H9 (cell line): ENCODE results near the gene CDC5L. TPM values are rescaled to one million over a fixed set of nuclear protein-coding genes. Genes with fewer than 3 reads are reported as not detected.

Experiments used
- DNase-seq: peaks from one replicate; pipeline ENCODE4 v3.0.0-alpha.2; 2017
- H2AFZ ChIP-seq: one replicate; pipeline ENCODE4 v1.6.1; 2013; ENCODE audit warnings: mild to moderate bottlenecking, low read length, control low read depth, moderate library complexity
- H2AK5ac ChIP-seq: 2 replicates; pipeline ENCODE4 v1.6.1; 2013; ENCODE audit warnings: low read length, control low read depth, mixed read lengths; ENCODE audit not compliant: insufficient read length
- H2BK120ac ChIP-seq: one replicate; pipeline ENCODE4 v1.6.1; 2013; ENCODE audit warnings: low read depth, mild to moderate bottlenecking, low read length, control low read depth, inconsistent platforms; ENCODE audit not compliant: poor library complexity, severe bottlenecking
- H2BK12ac ChIP-seq: 2 replicates; pipeline ENCODE4 v1.6.1; 2013; ENCODE audit warnings: low read length, control low read depth, mixed read lengths, low read depth; ENCODE audit not compliant: insufficient read length
- H2BK15ac ChIP-seq: 2 replicates; pipeline ENCODE4 v1.6.1; 2013; ENCODE audit warnings: low read depth, low read length, control low read depth
- H2BK20ac ChIP-seq: one replicate; pipeline ENCODE4 v1.6.1; 2013; ENCODE audit warnings: low read depth, mild to moderate bottlenecking, low read length, control low read depth, inconsistent platforms; ENCODE audit not compliant: poor library complexity, severe bottlenecking
- H2BK5ac ChIP-seq: 2 replicates; pipeline ENCODE4 v1.6.1; 2013; ENCODE audit warnings: low read length, control low read depth, mixed read lengths; ENCODE audit not compliant: insufficient read length
- H3K14ac ChIP-seq: 2 replicates; pipeline ENCODE4 v1.6.1; 2013; ENCODE audit warnings: low read length, control low read depth; ENCODE audit not compliant: insufficient read depth
- H3K18ac ChIP-seq: 2 replicates; pipeline ENCODE4 v1.6.1; 2013; ENCODE audit warnings: low read depth, mild to moderate bottlenecking, mixed read lengths, low read length, control low read depth; ENCODE audit not compliant: insufficient read length
- H3K23ac ChIP-seq: 2 replicates; pipeline ENCODE4 v1.6.1; 2013; ENCODE audit warnings: low read length, control low read depth, mixed read lengths, low read depth; ENCODE audit not compliant: insufficient read length
- H3K23me2 ChIP-seq: 2 replicates; pipeline ENCODE4 v1.6.1; 2013; ENCODE audit warnings: low read depth, mild to moderate bottlenecking, mixed read lengths, low read length, control low read depth; ENCODE audit not compliant: insufficient read length, poor library complexity, severe bottlenecking
- H3K27ac ChIP-seq: 2 replicates; pipeline ENCODE4 v1.5.1; 2013; ENCODE audit warnings: low read length, control low read depth, mixed read lengths, low read depth; ENCODE audit not compliant: insufficient read length
- H3K27me3 ChIP-seq: 2 replicates; pipeline ENCODE4 v1.6.1; 2013; ENCODE audit warnings: low read length, control low read depth, inconsistent platforms; ENCODE audit not compliant: insufficient read depth
- H3K4ac ChIP-seq: 2 replicates; pipeline ENCODE4 v1.6.1; 2013; ENCODE audit warnings: low read depth, mild to moderate bottlenecking, control low read depth, inconsistent platforms, low read length, moderate library complexity
- H3K4me1 ChIP-seq: 2 replicates; pipeline ENCODE4 v1.6.1; 2013; ENCODE audit warnings: low read length, control low read depth, inconsistent platforms; ENCODE audit not compliant: insufficient read depth
- H3K4me2 ChIP-seq: 2 replicates; pipeline ENCODE4 v1.6.1; 2013; ENCODE audit warnings: low read length, control low read depth, mixed read lengths; ENCODE audit not compliant: insufficient read length, insufficient read depth
- H3K56ac ChIP-seq: 2 replicates; pipeline ENCODE4 v1.6.1; 2013; ENCODE audit warnings: low read depth, mild to moderate bottlenecking, mixed read lengths, low read length, control low read depth; ENCODE audit not compliant: insufficient read length
- H3K79me1 ChIP-seq: 2 replicates; pipeline ENCODE4 v1.6.1; 2013; ENCODE audit warnings: low read depth, mild to moderate bottlenecking, moderate library complexity, low read length, control low read depth, inconsistent platforms; ENCODE audit not compliant: insufficient read depth, poor library complexity, severe bottlenecking
- H3K79me2 ChIP-seq: 2 replicates; pipeline ENCODE4 v1.6.1; 2013; ENCODE audit warnings: low read length, control low read depth, inconsistent platforms; ENCODE audit not compliant: insufficient read depth
- H3K9ac ChIP-seq: 2 replicates; pipeline ENCODE4 v1.6.1; 2013; ENCODE audit warnings: low read length, control low read depth, mixed read lengths; ENCODE audit not compliant: insufficient read length; ENCODE audit errors: extremely low read depth
- H3K9me3 ChIP-seq: one replicate; pipeline ENCODE4 v1.6.1; 2013; ENCODE audit warnings: low read depth, low read length, inconsistent platforms; ENCODE audit not compliant: control insufficient read depth
- H3T11ph ChIP-seq: one replicate; pipeline ENCODE4 v1.6.1; 2013; ENCODE audit warnings: mild to moderate bottlenecking, low read length, control low read depth, inconsistent platforms
- H4K20me1 ChIP-seq: one replicate; pipeline ENCODE4 v1.6.1; 2013; ENCODE audit not compliant: control insufficient read depth, insufficient read length, insufficient read depth
- H4K5ac ChIP-seq: 2 replicates; pipeline ENCODE4 v1.6.1; 2013; ENCODE audit warnings: low read depth, mild to moderate bottlenecking, mixed read lengths, low read length, control low read depth; ENCODE audit not compliant: insufficient read length
- H4K8ac ChIP-seq: replicated peaks from 2 replicates; pipeline ENCODE4 v1.6.1; 2013; ENCODE audit warnings: low read length, control low read depth, mixed read lengths, low read depth; ENCODE audit not compliant: insufficient read length
- H4K91ac ChIP-seq: 2 replicates; pipeline ENCODE4 v1.6.1; 2013; ENCODE audit warnings: low read depth, mild to moderate bottlenecking, moderate library complexity, mixed read lengths, low read length, control low read depth; ENCODE audit not compliant: insufficient read length
- H3K27ac Mint-ChIP-seq, 3 experiments: 2 replicates in 2 of 3; 3 replicates in 1 of 3; pipeline ENCODE4 v1.8.0; 2020 to 2021; ENCODE audit warnings: mixed read lengths in 3 of 3, mild to moderate bottlenecking in 1 of 3, moderate library complexity in 1 of 3
- H3K27me3 Mint-ChIP-seq: 2 replicates; pipeline ENCODE4 v1.8.0; 2021; ENCODE audit warnings: low read depth, mild to moderate bottlenecking, moderate library complexity, mixed read lengths
- H3K36me3 Mint-ChIP-seq, 3 experiments: 2 replicates in 2 of 3; 3 replicates in 1 of 3; pipeline ENCODE4 v1.8.0; 2020 to 2021; ENCODE audit warnings: low read depth in 3 of 3, mixed read lengths in 3 of 3; ENCODE audit not compliant: insufficient read depth in 1 of 3
- H3K4me1 Mint-ChIP-seq, 2 experiments: 2 replicates each; pipeline ENCODE4 v1.8.0; 2020; ENCODE audit warnings: mixed read lengths in 2 of 2
- H3K4me3 Mint-ChIP-seq, 2 experiments: 2 replicates in 1 of 2; 3 replicates in 1 of 2; pipeline ENCODE4 v1.8.0; 2020 to 2021; ENCODE audit warnings: mild to moderate bottlenecking in 2 of 2, mixed read lengths in 2 of 2, moderate library complexity in 1 of 2
- H3K9me3 Mint-ChIP-seq, 2 experiments: 2 replicates in 1 of 2; 3 replicates in 1 of 2; pipeline ENCODE4 v1.8.0; 2020; ENCODE audit warnings: mild to moderate bottlenecking in 2 of 2, mixed read lengths in 2 of 2, moderate library complexity in 1 of 2
- CTCF ChIP-seq: fragments of 200-600 bp; sonication (generic); conservative IDR thresholded peaks from 3 replicates; pipeline ENCODE4 v1.8.0; 2021; ENCODE audit warnings: antibody characterized with exemption, mild to moderate bottlenecking
- WGBS: extraction: QIAGEN DNeasy Blood & Tissue Kit; methylation state at CpG from one replicate; pipeline ENCODE4 v1.1.7; 2013; ENCODE audit warnings: missing lambda C conversion rate, low lambda C conversion rate, mixed read lengths; ENCODE audit not compliant: insufficient read length; ENCODE audit errors: extremely low coverage; 5-methylcytosine and 5-hydroxymethylcytosine counted together
- total RNA-seq: library from RNA; stranded (reverse); gene quantifications from 2 replicates; pipeline ENCODE4 v1.2.1, GENCODE V29; 2021

CDC5L gene
- total RNA-seq, 1 experiment from 2014 or later = 34.3 TPM

- no peak overlapping the region for H3K14ac ChIP-seq
Observed at GRCh38 chr6:44388887-44389286, 1.4 kb downstream of the CDC5L start.

More at GRCh38 chr6:44388887-44389286, 1.4 kb downstream of the CDC5L start:
- no peak overlapping the region for H4K91ac ChIP-seq
- H3K4me2 ChIP-seq = peak overlapping the region; percentile 95
- no peaks in the 10 kb centered on the region for H3K27me3 ChIP-seq
- no peak overlapping the region for H2BK120ac ChIP-seq
- peaks cover 10% of the 10 kb centered on the region for H3K23me2 ChIP-seq
- peak overlapping the region; percentile 98 to 99 for H3K4me3 Mint-ChIP-seq
- no peaks in the 10 kb centered on the region for H4K20me1 ChIP-seq
- no peak overlapping the region for H2BK5ac ChIP-seq
- H2AFZ ChIP-seq = no peak overlapping the region
- H2BK20ac ChIP-seq = no peak overlapping the region
- H3K4ac ChIP-seq = no peak overlapping the region
- no peak overlapping the region for H2AK5ac ChIP-seq
- no peak for TF ChIP-seq CTCF
- H3K4me1 Mint-ChIP-seq = peaks cover 23 to 29% of the 10 kb centered on the region in 2 experiments
- peak overlapping the region; percentile 33 for H3K9ac ChIP-seq
- H3K79me1 ChIP-seq = peaks cover 16% of the 10 kb centered on the region
- H3K4me1 ChIP-seq = no peaks in the 10 kb centered on the region
- no peaks in the 10 kb centered on the region for H3K27me3 Mint-ChIP-seq
- H3K27ac Mint-ChIP-seq = no peak overlapping the region
- H3K56ac ChIP-seq = no peak overlapping the region
- H3K36me3 Mint-ChIP-seq = peaks cover 12 to 44% (median 38%) of the 10 kb centered on the region in 3 experiments; a peak in 6 of 7 replicates
- no peak overlapping the region for H4K5ac ChIP-seq
- H3K27ac ChIP-seq = no peak overlapping the region
- H3T11ph ChIP-seq = no peak overlapping the region
- H3K79me2 ChIP-seq = peaks cover 19% of the 10 kb centered on the region
- H2BK12ac ChIP-seq = no peak overlapping the region
- H3K18ac ChIP-seq = no peak overlapping the region
- no peak overlapping the region for H2BK15ac ChIP-seq
- WGBS = no CpG with 5 or more reads among the region's 5 CpGs
- no peak for DNase-seq
- H3K23ac ChIP-seq = no peak overlapping the region
- no peaks in the 10 kb centered on the region for H3K9me3 Mint-ChIP-seq
- no peaks in the 10 kb centered on the region for H3K9me3 ChIP-seq
- no peak overlapping the region for H4K8ac ChIP-seq
